NK-92 (cell line): ENCODE results near the gene OTOP3.

Experiments used
- DNase-seq: peaks from one replicate; lab custom pipeline; 2025; ENCODE audit not compliant: unreplicated experiment; lab: John Stamatoyannopoulos, UW

Gene OTOP3

DNA sequence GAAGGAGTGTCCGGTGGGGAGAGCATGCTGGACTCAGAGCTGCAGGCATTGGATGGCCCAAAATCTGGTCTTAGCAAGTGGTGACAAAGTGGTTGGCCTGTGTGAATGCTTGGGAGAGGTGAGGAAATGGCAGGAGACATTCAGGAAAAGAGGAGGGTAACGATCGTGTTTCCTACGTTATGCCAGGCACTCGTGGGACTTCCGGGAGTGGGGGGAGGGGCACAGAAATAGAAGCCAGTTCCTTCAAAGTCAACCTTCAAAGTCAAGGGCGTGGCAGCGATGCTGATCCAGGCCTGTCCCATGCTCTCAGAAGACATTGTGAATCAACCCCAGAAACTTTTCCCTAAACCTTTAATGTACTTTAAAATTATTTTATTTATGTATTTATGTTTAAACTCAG, 3.8 kb downstream of the OTOP3 start:
- no peak for DNase-seq

DNA sequence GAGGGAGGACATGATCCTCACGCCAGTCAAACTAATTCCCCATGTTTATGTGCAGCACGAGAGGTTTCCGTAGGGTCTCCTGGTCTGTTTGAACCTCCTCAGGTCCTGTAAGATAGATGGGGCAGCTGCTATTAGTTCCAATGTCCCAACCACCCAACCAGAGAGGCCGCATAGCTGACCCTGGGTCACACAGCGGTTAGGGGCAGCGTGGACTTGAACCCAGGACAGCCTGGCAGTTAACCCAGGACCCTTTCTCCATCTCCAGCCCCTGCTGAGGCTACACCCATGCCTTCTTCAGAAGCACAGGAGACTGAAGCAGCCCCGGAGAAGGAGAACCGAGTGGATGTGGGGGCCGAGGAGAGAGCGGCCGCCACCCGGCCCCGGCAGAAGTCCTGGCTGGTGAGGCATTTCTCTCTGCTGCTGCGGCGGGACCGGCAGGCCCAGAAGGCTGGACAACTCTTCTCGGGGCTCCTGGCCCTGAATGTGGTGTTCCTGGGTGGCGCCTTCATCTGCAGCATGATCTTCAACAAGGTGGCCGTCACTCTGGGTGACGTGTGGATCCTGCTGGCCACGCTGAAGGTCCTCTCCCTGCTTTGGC, 5.5 kb downstream of the OTOP3 start:
- no peak for DNase-seq

DNA sequence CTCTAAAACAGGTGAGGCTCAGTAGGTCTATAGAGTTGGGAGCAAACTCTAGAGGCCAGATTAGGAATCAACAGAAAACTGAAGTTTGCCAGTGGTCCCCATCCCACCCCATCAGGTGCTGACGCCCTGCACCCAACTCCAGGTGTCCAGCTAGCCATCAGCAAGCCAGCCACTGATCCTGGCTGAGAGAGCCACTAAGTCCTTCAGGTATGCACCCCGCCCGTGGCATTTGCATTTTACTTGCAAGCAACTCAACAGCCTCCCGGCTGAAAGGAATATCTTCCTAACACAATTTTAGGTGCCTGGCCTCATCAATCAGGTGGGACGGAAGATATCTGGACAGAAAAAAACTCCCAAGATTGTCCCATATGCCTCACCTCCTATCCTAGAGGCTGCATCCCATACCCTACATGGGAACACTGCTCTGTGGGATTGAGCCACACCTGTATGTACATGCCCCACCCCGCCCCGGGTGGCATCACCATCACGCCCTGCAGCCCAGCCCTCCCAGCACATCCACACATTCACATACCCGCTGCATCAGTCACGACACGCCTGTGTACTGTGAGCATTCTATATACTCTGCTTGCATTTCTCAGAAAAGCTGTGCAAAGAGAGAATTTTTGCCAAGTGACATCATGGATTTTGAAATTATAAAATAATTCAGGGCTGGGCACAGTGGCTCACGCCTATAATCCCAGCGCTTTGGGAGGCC, 8.3 kb downstream of the OTOP3 start:
- no peak for DNase-seq

DNA sequence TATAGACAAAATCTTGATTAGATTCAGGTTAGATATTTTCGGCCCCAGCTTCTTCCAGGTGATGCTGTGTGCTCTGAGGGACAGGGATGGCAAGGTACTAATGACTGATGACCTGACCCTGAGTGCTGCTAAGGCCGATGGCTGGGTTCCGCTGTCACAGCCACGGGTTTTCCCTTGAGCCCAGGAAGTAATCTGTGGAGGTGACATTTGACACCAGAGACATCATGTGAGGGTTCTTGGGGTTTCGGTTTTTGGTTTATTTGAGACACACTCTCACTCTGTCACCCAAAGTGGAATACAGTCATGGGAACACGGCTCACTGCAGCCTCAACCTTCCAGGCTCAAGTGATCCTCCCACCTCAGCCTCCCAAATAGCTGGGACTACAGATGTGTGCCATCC, 9.8 kb downstream of the OTOP3 start:
- DNase-seq = no peak

DNA sequence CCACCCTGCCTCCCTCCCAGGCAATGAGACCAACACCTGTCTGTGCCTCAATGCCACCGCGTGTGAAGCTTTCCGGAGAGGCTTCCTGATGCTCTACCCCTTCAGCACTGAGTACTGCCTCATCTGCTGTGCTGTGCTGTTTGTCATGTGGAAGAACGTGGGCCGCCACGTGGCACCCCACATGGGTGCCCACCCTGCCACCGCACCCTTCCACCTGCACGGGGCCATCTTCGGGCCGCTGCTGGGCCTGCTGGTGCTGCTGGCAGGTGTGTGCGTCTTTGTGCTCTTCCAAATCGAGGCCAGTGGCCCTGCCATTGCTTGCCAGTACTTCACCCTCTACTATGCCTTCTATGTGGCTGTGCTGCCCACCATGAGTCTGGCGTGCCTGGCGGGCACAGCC, 10.9 kb downstream of the OTOP3 start:
- DNase-seq = no peak

DNA sequence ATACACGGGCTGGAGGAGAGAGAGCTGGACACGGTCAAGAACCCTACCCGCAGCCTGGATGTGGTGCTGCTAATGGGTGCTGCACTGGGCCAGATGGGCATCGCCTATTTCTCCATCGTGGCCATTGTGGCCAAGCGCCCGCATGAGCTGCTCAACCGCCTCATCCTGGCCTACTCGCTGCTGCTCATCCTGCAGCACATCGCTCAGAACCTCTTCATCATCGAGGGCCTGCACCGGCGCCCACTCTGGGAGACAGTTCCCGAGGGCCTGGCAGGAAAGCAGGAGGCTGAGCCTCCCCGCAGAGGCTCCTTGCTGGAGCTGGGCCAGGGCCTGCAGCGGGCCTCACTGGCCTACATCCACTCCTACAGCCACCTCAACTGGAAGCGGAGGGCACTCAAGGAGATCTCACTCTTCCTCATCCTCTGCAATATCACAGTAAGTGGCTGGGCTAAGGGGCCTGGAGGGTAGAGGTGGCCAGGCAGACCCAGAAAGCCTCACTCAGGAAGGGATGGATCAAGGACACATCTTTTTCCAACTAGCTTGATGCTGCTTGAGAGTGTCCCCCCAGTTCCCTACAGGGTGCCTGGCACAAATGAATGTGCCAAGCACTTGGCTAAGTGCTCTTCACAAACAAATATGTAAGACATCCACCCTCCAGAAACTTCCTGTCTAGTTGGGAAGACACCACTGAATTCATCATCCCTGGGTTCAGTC, 11.5 kb downstream of the OTOP3 start:
- no peak for DNase-seq

DNA sequence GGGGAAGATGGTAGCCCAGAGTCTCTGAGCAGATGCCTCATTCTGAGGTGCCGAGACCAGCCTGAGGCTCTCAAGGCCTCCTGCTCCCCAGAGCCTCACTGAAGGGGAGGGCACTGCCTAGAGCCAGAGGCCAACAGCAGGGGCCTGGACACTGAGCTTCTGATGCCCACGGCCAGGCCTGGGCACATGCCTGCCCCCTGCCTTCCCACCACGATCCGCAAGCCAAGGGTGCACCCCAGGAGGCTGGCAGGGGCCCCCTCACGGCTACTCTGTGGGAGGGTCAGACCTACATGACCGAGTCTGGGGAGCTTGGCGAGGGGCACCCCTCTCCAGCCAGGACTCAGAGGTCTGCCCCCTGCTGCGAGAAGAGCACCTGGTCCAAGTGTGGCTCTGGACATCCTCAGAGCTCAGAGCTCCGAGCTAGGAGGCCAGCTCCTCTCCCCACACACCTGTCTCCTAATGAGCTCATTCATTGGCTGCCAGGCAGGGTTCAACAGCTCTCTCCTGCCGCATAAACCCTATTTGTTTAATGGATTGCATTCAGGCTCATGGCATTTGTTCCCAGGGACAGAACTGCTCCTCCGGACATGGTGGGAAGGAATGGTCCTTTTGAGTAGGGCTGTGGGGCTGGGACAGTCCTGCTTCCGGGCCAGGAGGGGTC, 13.9 kb downstream of the OTOP3 start:
- DNase-seq = no peak

DNA sequence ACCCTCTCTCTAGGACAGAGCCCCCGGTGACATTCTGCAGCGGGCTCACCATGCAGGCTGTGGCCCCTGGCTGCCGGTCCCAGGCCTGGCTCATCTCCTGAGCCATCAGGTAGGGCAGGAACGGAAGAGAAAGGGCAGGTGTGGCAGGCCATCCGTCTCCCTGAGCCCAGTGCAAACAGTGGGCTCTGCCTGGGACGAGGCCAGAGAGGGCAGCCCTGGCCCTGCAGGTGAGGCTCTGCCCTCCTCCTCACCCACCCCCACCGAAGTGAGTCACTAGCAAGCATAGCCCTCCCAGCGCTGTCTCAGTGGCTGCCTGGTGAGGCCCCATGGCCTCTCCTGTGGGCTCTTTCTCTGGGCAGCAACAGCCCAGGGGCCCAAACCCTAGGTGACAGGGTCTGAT, 14.5 kb downstream of the OTOP3 start:
- no peak for DNase-seq

DNA sequence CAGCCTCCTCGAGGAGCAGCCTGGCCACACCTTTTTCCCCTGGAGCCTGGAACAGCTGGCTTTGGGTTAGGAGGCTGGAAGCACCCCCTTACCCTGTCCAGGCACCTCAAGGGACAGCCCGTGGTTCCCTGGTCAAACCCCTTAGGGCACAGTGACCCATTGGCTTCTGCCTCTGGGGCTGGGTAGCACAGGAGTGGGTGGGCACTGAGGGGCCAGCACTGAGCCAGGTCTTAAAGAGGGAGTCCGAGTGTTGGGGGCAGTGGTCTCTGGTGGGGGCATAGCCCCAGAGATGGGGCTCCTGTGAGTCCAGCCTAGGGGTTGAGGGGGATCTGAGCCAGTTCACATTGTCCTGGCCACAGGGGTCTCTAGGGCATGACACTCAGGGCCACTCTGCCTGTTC, 15.4 kb downstream of the OTOP3 start:
- DNase-seq = no peak

DNA sequence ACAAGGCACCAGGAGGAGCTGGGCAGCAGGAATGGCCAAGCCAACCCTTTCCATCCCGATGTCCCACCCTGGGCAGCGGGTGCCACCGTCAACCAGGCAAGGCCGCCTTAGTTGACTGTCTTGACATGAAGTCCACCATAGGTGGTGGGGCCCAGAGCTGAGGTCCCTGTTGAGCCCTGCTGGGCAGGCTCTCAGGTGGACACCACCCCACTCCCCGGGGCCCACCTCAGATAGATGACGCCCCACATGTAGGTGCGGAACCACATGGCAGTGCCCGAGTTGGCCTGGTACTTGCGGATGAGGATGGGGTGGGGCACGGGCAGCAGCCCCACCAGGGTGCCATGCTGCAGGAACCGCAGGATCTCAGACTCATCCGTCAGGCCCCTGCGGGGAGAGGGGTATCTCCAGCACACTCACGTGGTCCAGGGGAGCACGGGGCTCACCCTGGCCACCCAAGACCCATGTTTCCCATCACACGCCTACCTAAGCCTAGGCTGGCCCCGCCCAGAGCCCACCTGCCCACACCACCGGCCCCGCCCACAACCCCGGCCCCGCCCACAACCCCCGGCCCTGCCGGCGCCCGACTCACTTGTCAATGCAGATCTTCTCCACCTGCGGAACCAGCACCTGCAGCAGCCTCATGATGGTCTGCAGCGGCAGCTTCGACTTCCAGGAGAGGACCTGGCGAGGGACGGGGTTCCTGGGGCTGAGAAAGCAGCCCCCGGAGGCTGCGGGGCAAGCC, 16.2 kb downstream of the OTOP3 start:
- no peak for DNase-seq

DNA sequence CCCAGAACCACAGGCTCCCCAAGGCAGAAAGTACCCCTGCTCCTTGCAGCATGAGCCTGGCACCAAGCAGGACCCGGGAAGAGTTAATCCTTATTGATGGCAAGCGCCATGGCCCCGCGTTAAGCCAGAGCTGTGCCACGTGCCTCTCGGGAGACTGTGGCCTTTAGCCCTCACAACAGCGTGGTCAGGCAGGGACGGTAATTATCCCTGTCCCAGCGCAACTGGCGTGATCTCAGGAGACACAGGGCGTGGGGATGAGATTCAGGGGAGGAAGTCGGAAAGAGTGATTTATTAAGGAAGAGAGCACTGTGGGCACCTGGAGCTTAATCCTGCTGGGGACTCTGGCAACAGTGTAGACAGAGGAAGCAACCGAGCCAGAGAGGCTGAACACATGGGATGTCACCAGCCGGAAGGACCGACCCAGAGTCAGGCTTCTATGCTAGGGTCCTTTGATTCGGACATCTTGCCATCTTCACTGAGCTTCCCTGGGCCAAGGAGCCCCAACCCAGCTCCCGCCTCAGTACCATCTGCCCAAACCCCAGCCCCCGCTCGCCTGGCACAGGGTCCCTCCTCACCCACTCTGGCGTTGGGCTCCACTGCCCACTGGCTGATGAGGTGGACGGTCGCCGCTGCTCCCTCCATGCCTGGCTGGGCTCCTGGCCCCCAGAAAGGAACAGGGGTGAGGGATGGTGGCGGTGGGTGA, 16.9 kb downstream of the OTOP3 start:
- DNase-seq = no peak

DNA sequence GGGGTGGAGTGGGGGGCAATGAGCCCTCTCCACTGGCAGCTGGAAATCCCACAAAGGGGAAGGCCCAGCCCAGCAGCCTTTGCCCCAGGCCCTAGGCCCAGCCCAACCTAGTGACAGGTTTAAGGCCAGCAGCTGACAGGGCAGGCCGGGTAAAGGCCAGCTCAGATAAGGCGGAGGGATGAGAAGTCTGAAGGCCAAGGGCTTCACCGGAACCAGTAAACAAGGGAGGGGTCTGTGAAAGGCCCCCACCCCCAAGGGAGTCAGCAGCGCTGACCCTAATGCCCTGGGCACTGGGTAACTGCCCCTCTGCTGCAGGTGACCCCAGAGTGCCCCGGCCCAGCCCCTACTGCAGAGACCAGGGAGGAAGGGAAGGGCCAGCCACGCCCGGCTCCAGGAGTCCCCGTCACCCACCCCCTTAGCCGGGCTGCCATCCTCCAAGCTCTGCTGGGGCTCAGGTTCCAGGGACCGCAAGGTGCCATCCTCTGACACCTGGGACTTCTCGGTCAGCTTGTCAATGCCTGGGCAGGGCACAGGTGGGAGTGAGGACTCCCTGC, 17.5 kb downstream of the OTOP3 start:
- DNase-seq = no peak

DNA sequence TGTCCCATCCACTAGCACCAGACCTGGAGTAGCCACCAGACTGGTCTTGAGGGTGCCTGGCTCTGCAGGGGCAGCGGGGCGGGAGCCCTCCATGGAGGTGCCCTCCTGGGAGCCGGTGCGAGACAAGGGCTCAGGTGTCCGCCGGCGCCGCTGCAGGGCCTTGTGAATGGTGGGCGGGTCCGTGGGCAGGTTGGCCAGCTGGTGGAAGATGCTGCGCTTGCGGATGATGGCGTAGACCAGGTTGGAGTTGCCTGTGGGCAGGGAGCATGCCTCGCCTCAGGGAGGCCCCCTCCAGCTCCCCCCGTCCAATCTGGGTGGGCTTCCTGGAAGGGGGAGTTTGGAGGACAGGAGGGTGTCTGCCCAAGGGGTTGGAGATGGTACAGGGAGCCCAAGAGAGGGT, 18.4 kb downstream of the OTOP3 start:
- no peak for DNase-seq

DNA sequence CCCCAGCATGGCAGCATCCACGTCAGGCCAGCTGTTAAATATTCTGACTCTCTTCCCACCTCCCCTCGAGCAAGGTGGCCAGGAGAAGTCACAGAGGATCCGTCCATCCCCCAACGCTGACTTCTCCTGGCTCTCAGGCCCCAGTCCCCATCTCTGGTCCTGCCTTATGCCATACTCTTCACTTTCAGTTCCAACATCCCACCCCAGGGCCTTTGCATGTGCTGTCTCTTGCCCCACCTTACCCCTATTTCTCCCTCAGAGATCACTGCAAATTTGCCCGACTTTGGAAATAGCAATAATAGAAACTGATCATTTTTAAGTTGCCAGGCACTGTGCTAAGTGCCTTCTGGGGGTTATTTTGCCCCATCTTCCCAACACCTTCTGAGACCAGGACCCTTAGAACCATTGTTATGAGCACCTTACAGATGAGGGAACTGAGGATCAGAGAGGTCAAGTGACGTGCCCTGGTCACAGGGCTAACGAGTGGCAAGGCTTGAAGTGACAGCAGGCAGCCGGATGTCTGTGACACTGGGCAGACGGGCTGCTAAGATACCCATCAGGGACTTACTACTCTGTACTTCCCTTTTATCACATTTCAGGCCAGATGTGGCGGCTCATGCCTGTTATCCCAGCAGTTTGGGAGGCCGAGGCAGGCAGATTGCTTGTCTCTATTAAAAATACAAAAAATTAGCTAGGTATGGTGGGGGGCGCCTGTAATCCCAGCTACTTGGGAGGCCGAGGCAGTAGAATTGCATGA, 19.1 kb downstream of the OTOP3 start:
- DNase-seq = no peak

DNA sequence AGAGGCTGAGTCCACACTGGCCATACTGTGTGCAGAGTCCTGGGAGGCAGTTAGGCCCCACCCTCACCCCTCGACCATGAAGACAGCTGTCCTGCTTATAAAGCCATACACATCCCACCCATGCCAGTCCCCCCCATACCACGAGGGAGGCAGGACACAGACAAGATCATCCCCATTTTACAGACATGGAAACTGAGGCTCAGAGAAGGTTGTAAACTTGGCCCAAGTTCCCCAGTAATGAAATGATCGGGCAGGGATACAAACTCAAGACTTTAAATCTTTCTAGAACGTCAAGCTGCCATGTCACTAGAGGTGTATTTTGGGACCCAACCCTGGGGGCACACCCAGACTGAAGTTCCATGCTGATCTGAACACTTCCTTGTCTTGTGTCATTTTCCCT, 20.4 kb downstream of the OTOP3 start:
- DNase-seq = no peak

DNA sequence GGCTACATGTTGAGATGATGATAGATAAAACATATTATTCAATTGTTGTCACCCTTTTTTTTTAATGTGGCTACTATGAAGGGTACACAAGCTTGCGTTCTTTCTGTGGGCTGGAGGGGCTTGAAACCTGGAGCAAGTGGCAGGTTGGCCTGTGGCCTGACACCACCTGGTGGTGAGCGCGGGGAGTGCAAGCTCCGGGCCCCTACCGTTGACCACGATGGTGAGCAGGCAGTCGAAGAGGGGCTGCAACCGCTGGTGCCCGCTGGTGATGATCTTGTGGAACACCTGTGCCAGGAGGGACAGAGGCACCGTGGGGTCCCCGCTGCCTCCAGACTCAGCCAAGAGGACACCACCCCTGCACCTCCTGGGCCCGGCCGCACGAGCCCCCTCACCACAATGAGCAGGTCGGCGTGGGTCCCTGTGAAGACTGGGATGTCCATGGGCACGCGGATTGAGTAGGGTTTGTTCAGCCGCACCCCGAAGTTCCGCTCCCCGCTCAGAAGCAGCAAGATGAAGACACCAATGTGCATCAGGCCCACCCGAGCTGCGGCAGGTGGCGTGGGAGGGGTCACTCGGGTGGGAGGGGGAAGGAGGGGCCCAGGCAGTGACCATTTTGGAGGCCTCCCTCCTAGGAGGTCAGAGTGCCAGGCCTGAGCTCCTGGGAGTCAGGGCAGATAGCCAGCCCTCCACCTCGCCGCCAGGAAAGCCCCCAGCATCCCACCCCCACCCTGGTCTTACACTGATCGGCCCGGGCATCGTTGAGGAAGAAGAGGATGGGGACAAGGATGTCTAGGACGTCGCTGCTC, 22.4 kb downstream of the OTOP3 start:
- no peak for DNase-seq

DNA sequence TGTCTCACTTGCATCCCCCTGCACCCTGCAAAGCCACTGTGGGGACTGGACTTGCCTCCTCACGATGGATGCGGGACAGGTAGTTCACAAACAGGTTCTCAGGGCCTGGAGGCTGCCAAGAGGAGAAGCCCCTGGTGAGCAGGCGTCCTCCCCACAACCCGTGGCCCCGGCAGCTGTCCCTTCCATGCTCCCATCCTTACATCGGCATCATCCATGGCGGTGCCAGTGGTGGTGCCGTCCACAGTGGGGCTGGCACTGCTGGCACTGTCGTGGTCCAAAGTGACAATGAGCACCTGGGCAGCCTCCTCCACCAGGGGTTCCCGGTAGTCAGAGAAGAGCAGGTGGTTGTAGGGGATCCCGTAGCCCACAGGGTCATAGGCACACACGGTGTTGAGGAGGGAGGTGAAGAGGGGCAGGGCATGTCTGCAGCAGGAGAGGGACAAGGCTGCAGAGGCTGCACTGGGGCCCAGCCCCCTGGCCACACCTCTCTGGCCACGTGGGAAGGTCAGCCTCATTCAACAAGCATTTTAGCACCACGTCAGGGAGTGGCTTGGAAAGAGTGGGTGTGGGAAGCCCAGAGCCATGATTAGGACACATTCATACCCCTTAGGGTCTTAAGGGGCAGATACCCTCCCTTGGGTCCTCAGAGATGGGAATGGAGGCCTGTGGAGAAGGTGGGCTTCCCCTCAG, 24.3 kb downstream of the OTOP3 start:
- DNase-seq = no peak
